Right lobe of liver (tissue), 6 donors: ENCODE results near the gene VPS8. TPM values are rescaled to one million over a fixed set of nuclear protein-coding genes. Genes with fewer than 3 reads are reported as not detected.

Experiments used
- ATAC-seq, 4 donors: fragments of 200-7000 bp; cut with Tn5 transposase; one replicate each; pipeline ENCODE4 v1.9.1; 2020; ENCODE audit warnings: mild to moderate bottlenecking in 4 of 4, moderate library complexity in 4 of 4
- DNase-seq, 3 donors: peaks; one replicate each; pipeline ENCODE4 v3.0.0-alpha.2; 2020
- H3K27ac ChIP-seq, 3 donors: fragments of 200-600 bp; one replicate each; pipeline ENCODE4 v1.8.0; 2022
- H3K27me3 ChIP-seq, 2 donors: fragments of 200-600 bp; one replicate each; pipeline ENCODE4 v1.8.0; 2022
- H3K36me3 ChIP-seq, 4 donors: fragments of 200-600 bp; sonication (generic) in 1 of 4; one replicate each; pipeline versions ENCODE4 v1.5.1 to v1.8.0; 2017 to 2022; ENCODE audit warnings: control low read depth in 1 of 4
- H3K4me1 ChIP-seq, 4 donors: fragments of 200-600 bp; sonication (generic) in 1 of 4; one replicate each; pipeline versions ENCODE4 v1.5.1 to v1.8.0; 2017 to 2022; ENCODE audit warnings: control low read depth in 1 of 4
- H3K4me3 ChIP-seq, 3 donors: fragments of 200-600 bp; one replicate each; pipeline ENCODE4 v1.8.0; 2022
- H3K9me3 ChIP-seq, 4 donors: fragments of 200-600 bp; sonication (generic) in 1 of 4; one replicate each; pipeline versions ENCODE4 v1.5.1 to v1.8.0; 2017 to 2022; ENCODE audit warnings: control low read depth in 1 of 4
- CTCF ChIP-seq, 4 donors: fragments of 200-600 bp in 3 of 4; fragments of 450-650 bp in 1 of 4; IDR thresholded peaks; one replicate each; pipeline versions ENCODE4 v1.5.1 to v1.8.0; 2016 to 2022; ENCODE audit warnings: antibody characterized with exemption in 4 of 4, mild to moderate bottlenecking in 2 of 4
- POLR2A ChIP-seq: fragments of 450-650 bp; IDR thresholded peaks from one replicate; pipeline ENCODE4 v1.6.1; 2017; ENCODE audit warnings: antibody characterized with exemption, mild to moderate bottlenecking
- WGBS: methylation state at CpG from one replicate; pipeline ENCODE4 v1.1.6; 2018; ENCODE audit warnings: low coverage, low lambda C conversion rate; ENCODE audit not compliant: insufficient coverage; ENCODE audit errors: missing lambda C conversion rate; 5-methylcytosine and 5-hydroxymethylcytosine counted together
- intact Hi-C, 2 donors: fragments of 100-400 bp; cut with DNase I; formaldehyde crosslinking; loops; one replicate each; pipeline versions ENCODE4 v1.11.2 to v1.14.1; 2022
- total RNA-seq, 6 experiments: library from RNA; depleted of rRNA in 2 of 6; stranded (reverse); fragments of >200 nt in 2 of 6; fragmentation: NEBNext Ultra II Directional in 3 of 6; extraction: Animal tissue kit (Norgen Biotek cat#: 25700) in 3 of 6; gene quantifications; one replicate each; pipeline versions ENCODE4 v1.1.0 to v1.2.4, GENCODE V29; 2016 to 2023
- donor health status: DM: no; HTN: yes; CAD: no.
- donor health status: DM: no; HTN: no; CAD: no.
- donor health status: DM: no; HTN: no; CAD: no.
- donor health status: DM: no; HTN: yes; CAD: no.
- donor health status: DM: no; HTN: yes; CAD: no.

VPS8 gene
- total RNA-seq, 6 experiments from 2014 or later = 20.4 to 24.5 (median 21.3) TPM

- no peaks in the 10 kb centered on the region for H3K9me3 ChIP-seq
- H3K36me3 ChIP-seq = peaks cover 0 to 21% (median under 1%) of the 10 kb centered on the region in 4 donors
- no peak overlapping the region for H3K27ac ChIP-seq
- intact Hi-C loops = no loop called here
- no peak for DNase-seq
- TF ChIP-seq POLR2A (no peak), CTCF (IDR thresholded peaks at IDR 0.05) (no peak)
- H3K4me1 ChIP-seq = no peaks in the 10 kb centered on the region
- no peak for ATAC-seq
- 94% methylated on average over 7 of the region's 7 CpGs for WGBS
- no peaks in the 10 kb centered on the region for H3K27me3 ChIP-seq
- no peak overlapping the region for H3K4me3 ChIP-seq
Observed at GRCh38 chr3:184924547-184924946, 112.6 kb downstream of the VPS8 start.

GRCh38 chr3:184927796-184928315 lies 115.9 kb downstream of the VPS8 start:
- H3K36me3 ChIP-seq = peaks cover 0 to 20% (median under 1%) of the 10 kb centered on the region in 4 donors

GRCh38 chr3:184932777-184933176 lies 120.8 kb downstream of the VPS8 start:
- Histone ChIP-seq H3K27ac (no peak overlapping the region), H3K36me3 (peaks cover 0 to 7% (median 0%) of the 10 kb centered on the region in 4 donors), H3K27me3 (no peaks in the 10 kb centered on the region), H3K9me3 (no peaks in the 10 kb centered on the region), H3K4me1 (no peaks in the 10 kb centered on the region), H3K4me3 (no peak overlapping the region)
- TF ChIP-seq CTCF (IDR thresholded peaks at IDR 0.05) (no peak), POLR2A (no peak)
- WGBS = 100% methylated on average over 1 of the region's 1 CpG
- intact Hi-C loops = no loop called here
- ATAC-seq (no peak), DNase-seq (no peak)

More at GRCh38 chr3:184927796-184928315, 115.9 kb downstream of the VPS8 start:
- intact Hi-C loops = no loop called here
- no peak overlapping the region for H3K4me3 ChIP-seq
- no peaks in the 10 kb centered on the region for H3K9me3 ChIP-seq
- no peaks in the 10 kb centered on the region for H3K27me3 ChIP-seq
- DNase-seq = no peak
- H3K27ac ChIP-seq = no peak overlapping the region
- no peaks in the 10 kb centered on the region for H3K4me1 ChIP-seq
- no peak for ATAC-seq
- TF ChIP-seq CTCF (IDR thresholded peaks at IDR 0.05) (no peak), POLR2A (no peak)
- 92% methylated on average over 6 of the region's 6 CpGs for WGBS

- Histone ChIP-seq H3K4me3 (no peak overlapping the region), H3K36me3 (no peaks in the 10 kb centered on the region), H3K4me1 (no peaks in the 10 kb centered on the region), H3K27me3 (no peaks in the 10 kb centered on the region), H3K9me3 (no peaks in the 10 kb centered on the region), H3K27ac (no peak overlapping the region)
- no peak for ATAC-seq
- WGBS = 84% methylated on average over 4 of the region's 4 CpGs
- intact Hi-C loops = no loop called here
- TF ChIP-seq CTCF (IDR thresholded peaks at IDR 0.05) (no peak), POLR2A (no peak)
- no peak for DNase-seq
Observed at GRCh38 chr3:184937611-184938010, 125.6 kb downstream of the VPS8 start.

GRCh38 chr3:184941408-184941807 lies 129.4 kb downstream of the VPS8 start:
- DNase-seq (no peak), ATAC-seq (no peak)
- Histone ChIP-seq H3K27me3 (no peaks in the 10 kb centered on the region), H3K36me3 (no peaks in the 10 kb centered on the region), H3K4me3 (no peak overlapping the region), H3K9me3 (no peaks in the 10 kb centered on the region), H3K27ac (no peak overlapping the region), H3K4me1 (no peaks in the 10 kb centered on the region)
- no peak for TF ChIP-seq POLR2A
- TF ChIP-seq CTCF (IDR thresholded peaks at IDR 0.05) = no peak
- intact Hi-C loops = no loop called here
- WGBS = 86% methylated on average over 2 of the region's 2 CpGs
